ENCODE data around the gene LDLRAD4.

DNA sequence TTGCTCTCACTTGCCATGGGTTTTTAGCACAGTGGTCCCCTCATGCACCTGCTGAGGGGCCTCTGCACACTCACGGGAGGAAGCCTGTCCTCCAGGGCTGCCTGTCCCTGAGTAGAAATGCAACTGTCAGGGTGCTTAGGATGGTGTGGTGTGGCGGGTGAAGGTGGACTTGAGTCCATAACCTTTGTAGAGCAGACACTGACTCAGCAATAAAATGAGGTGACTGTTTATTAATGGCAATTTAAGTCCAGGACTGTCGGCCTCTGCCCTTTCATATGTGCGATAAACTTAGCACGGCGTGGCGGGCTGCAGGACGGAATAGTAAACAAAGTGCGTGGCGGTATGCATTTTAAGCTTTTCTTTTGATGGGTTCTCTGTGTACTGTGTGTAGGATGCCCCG, 188.2 kb downstream of the LDLRAD4 start:
- TF ChIP-seq, protein P1, sequence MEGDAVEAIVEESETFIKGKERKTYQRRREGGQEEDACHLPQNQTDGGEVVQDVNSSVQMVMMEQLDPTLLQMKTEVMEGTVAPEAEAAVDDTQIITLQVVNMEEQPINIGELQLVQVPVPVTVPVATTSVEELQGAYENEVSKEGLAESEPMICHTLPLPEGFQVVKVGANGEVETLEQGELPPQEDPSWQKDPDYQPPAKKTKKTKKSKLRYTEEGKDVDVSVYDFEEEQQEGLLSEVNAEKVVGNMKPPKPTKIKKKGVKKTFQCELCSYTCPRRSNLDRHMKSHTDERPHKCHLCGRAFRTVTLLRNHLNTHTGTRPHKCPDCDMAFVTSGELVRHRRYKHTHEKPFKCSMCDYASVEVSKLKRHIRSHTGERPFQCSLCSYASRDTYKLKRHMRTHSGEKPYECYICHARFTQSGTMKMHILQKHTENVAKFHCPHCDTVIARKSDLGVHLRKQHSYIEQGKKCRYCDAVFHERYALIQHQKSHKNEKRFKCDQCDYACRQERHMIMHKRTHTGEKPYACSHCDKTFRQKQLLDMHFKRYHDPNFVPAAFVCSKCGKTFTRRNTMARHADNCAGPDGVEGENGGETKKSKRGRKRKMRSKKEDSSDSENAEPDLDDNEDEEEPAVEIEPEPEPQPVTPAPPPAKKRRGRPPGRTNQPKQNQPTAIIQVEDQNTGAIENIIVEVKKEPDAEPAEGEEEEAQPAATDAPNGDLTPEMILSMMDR (IDR thresholded peaks at IDR 0.05) = no peak
- no peak for TF ChIP-seq POLR2A (IDR thresholded peaks at IDR 0.05)
